IgD-negative memory B cell (primary cell): ENCODE measurements around the gene PDE7B. TPM values are rescaled to one million over a fixed set of nuclear protein-coding genes. Genes with fewer than 3 reads are reported as not detected.
A peak's percentile ranks its signal among the peaks of the same experiment; 100 is the strongest.

Source experiments
- H3K27ac Mint-ChIP-seq, 3 donors: one replicate each; pipeline ENCODE4 v1.8.0; 2020 to 2022; ENCODE audit warnings: mild to moderate bottlenecking in 3 of 3, mixed read lengths in 3 of 3, moderate library complexity in 1 of 3
- H3K27me3 Mint-ChIP-seq: one replicate; pipeline ENCODE4 v1.8.0; 2021; ENCODE audit warnings: mixed read lengths
- H3K36me3 Mint-ChIP-seq: one replicate; pipeline ENCODE4 v1.8.0; 2020; ENCODE audit warnings: mild to moderate bottlenecking, mixed read lengths
- H3K4me1 Mint-ChIP-seq, 3 donors: one replicate each; pipeline ENCODE4 v1.8.0; 2020 to 2022; ENCODE audit warnings: mixed read lengths in 3 of 3, mild to moderate bottlenecking in 1 of 3
- H3K4me3 Mint-ChIP-seq, 4 donors: one replicate each; pipeline ENCODE4 v1.8.0; 2020 to 2022; ENCODE audit warnings: mild to moderate bottlenecking in 4 of 4, mixed read lengths in 4 of 4, moderate library complexity in 3 of 4
- H3K9me3 Mint-ChIP-seq, 3 donors: one replicate each; pipeline ENCODE4 v1.8.0; 2020 to 2021; ENCODE audit warnings: mixed read lengths in 3 of 3, mild to moderate bottlenecking in 1 of 3
- polyA plus RNA-seq: library from polyadenylated mRNA; unstranded; fragments of 300-500 nt; fragmentation: Illumina TruSeq; gene quantifications from one replicate; pipeline ENCODE4 v1.2.3, GENCODE V29; 2021

The PDE7B gene
- polyA plus RNA-seq, 1 donor from 2014 or later: 0.49 TPM

DNA sequence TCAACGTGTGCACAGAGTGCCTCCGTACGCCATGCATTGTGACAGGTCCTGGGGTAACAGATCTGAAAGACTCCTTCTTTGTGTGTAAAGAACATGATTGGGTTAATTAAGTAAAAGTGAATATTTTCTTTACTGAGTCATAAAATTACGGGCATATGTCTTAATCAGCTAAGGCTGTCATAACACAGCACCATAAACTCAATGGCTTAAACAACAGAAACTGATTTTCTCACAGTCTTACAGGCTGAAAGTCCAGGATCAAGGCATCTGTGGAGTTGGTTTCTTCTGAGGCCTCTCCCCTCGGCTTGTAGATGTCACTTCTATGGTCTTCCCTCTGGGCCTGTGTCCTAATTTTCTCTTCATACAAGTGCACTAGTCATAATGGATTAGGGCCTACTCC, 221.7 kb downstream of the PDE7B start:
- H3K36me3 Mint-ChIP-seq: peaks cover 2% of the 10 kb centered on the region
- H3K27me3 Mint-ChIP-seq: peaks cover 3% of the 10 kb centered on the region
- H3K4me3 Mint-ChIP-seq: no peak overlapping the region
- H3K27ac Mint-ChIP-seq: no peak overlapping the region
- H3K4me1 Mint-ChIP-seq: no peaks in the 10 kb centered on the region
- peaks cover 0 to 5% (median 0%) of the 10 kb centered on the region in 3 donors for H3K9me3 Mint-ChIP-seq

DNA sequence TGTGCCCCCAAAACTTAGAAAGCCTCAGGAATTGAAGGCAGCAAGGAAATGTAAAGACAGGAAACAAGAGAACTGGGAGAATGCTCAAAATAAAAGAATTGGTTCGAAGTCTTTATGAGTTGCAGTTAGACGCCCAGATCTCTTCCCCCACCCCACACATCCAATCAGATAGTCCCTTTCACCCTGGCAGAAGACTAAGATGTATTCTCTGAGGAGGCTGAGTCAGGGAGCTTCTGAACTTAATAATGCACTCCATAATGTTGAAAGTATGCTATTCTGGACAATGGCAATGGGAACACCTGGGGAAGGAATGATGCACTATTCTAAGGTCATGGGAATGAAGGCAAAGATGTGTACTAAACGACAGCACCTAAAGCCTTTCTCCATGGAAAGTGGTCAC, 225.0 kb downstream of the PDE7B start:
- H3K4me1 Mint-ChIP-seq: no peaks in the 10 kb centered on the region
- peaks cover 2% of the 10 kb centered on the region for H3K36me3 Mint-ChIP-seq
- peaks cover 1% of the 10 kb centered on the region for H3K27me3 Mint-ChIP-seq
- no peak overlapping the region for H3K27ac Mint-ChIP-seq
- H3K9me3 Mint-ChIP-seq: peaks cover 0 to 5% (median 0%) of the 10 kb centered on the region in 3 donors
- no peak overlapping the region for H3K4me3 Mint-ChIP-seq

DNA sequence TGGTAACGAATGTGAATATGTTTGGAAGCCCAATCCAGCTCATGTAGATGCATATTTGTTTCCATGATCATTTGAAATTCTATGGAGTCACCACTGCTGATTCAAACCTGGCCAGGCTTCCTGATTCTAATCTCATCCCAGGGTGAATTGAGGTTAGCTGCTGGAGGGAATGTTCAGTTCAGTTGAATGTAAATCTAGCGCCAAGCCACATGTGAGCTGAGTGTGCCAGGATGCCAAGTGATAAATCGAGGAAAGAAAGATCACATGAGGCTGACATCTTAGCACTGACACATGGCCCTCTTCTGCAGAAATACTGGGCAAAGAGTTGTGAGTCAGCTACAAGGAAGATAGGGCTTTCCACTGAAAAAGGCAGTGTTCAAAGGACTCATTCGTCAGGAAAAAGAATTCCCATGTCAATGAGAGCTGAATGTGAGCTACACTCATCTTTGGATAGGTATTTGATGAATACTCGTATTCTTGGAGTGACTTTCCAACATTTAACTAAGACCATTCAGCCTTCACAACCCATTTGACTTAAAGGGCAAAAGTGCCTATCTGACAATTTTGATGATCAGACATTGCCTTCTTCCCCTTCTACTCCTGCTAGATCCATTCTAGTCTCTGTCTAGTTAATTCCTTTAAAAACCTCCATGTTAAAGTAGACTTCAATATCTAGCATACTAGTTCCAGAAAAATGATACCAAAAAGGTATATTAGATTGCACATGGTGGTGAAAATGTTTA, 226.5 kb downstream of the PDE7B start:
- peaks cover 2% of the 10 kb centered on the region for H3K36me3 Mint-ChIP-seq
- no peak overlapping the region for H3K27ac Mint-ChIP-seq

DNA sequence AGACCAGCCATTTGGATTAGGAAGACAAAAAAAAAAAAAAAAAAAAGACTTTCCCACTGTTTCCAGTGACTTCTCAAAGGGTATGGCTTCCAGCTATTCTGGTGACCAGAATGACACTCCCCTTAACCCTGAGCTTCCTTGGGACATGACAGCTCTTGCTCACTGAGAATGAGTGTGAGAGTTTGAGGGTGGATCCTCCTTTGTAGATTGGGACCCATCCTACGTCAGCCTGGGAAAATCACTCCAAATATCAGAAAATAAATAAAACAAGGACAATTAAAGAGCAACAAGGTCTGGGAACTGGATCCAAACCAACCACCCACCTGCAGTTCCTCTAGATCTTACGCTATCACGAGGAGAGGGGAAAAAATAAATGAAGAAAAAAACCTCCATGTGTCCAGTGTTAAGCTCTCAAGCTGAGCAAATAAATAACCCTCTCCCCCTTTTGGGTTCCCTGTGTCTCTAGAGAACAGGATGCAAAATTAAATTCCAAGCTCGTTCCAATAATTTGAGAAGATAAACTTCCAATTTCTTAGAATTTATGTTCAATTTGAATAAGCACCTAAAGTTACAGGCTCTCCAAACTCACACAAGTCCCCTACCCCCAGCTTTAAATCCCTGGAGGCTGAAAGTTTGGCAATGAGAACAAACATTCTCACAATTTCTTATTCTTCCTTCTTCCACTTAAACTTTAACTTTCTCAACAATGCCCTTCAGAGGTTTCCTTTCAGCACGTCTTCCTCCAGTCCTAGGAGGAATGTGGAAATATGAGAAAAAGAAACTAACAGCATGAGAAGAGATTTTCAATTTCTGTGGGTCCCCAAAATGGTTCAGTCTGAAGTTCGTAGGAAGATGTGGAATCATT, 228.4 kb downstream of the PDE7B start:
- Mint-ChIP-seq H3K4me1 (no peaks in the 10 kb centered on the region), H3K36me3 (peaks cover 2% of the 10 kb centered on the region), H3K4me3 (no peak overlapping the region), H3K27me3 (peaks cover 1% of the 10 kb centered on the region), H3K27ac (no peak overlapping the region), H3K9me3 (no peaks in the 10 kb centered on the region)

More for the DNA sequence above, 226.5 kb downstream of the PDE7B start:
- peaks cover 0 to 5% (median 0%) of the 10 kb centered on the region in 3 donors for H3K9me3 Mint-ChIP-seq
- H3K4me1 Mint-ChIP-seq: no peaks in the 10 kb centered on the region
- no peak overlapping the region for H3K4me3 Mint-ChIP-seq
- peaks cover 1% of the 10 kb centered on the region for H3K27me3 Mint-ChIP-seq

DNA sequence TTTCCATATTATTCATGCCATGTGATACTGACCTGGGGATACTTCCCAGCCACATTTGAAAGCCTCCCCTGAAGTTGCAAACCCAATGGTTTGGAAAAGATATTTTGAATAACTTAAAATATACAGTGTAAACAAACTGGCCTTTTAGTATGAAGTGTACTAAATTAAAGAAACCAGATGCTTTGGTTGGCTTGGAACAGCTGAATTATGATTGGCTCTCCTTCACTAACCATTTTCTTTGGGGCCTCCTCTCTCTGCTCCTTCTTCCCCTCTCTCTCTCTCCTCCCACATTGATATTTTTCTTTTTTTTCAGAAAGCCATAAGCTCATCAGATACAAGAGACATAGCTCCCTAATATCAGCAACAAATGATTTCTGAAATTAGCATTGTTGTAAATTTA, 232.0 kb downstream of the PDE7B start:
- Mint-ChIP-seq H3K27ac (no peak overlapping the region), H3K4me1 (no peaks in the 10 kb centered on the region), H3K4me3 (no peak overlapping the region), H3K9me3 (no peaks in the 10 kb centered on the region), H3K36me3 (no peaks in the 10 kb centered on the region), H3K27me3 (no peaks in the 10 kb centered on the region)

DNA sequence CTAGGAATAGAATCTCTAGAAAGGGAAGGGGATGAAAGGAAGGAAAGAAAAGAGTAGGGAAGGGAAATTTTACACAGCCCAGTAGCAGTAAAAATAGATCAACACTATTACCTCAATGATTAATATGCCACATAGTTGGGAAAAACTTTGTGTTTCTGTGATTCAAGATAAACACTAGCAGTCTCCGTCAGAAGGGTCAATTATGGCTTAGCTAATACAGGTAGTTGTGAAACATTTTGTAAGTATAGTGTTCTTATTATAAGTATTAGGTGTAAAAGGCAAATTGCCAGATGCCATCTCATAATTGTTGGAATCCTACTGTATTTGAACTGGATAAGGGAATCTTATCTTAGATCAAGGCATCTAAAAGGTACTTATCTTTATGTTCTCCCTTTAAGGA, 232.9 kb downstream of the PDE7B start:
- Mint-ChIP-seq H3K4me3 (no peak overlapping the region), H3K9me3 (no peaks in the 10 kb centered on the region), H3K4me1 (no peaks in the 10 kb centered on the region), H3K27ac (no peak overlapping the region), H3K27me3 (no peaks in the 10 kb centered on the region), H3K36me3 (no peaks in the 10 kb centered on the region)

DNA sequence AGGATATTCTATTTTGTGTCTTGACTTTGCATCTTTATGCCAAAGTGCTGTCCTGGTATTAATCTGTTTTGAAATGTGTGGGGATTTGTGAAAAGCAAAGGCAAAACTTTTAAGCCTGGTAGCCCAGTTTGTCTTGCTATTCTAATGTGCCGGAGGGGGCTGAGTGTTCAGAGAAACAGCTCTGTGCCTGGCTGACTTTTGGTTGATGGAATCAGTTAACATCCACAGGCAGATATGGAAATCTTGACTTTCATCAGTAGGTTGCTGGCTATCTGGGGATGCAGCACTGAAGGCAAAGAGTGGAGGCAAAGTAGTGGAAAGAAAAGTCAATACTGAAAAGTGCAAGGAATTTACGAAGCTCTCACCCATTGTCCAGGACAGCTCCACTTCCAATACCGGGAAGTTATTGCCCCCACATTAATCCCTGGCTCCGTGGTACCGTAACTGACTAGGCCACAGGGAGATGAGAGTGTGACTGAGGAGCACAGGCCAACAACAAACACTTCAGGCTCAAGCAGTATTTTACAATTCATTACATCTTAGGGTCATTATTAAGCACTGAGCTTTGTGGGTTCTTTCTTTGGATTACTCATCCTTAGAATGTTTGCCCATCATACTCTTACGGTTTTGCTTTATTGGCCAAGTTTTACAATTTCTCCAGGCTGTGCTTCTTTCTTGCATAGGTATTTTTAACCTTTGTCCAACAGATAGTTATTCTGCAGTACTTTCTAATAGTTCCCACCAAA, 234.0 kb downstream of the PDE7B start:
- H3K36me3 Mint-ChIP-seq: no peaks in the 10 kb centered on the region
- no peak overlapping the region for H3K27ac Mint-ChIP-seq
- H3K4me1 Mint-ChIP-seq: no peaks in the 10 kb centered on the region
- no peaks in the 10 kb centered on the region for H3K9me3 Mint-ChIP-seq
- no peaks in the 10 kb centered on the region for H3K27me3 Mint-ChIP-seq
- H3K4me3 Mint-ChIP-seq: no peak overlapping the region

- Mint-ChIP-seq H3K4me1 (no peaks in the 10 kb centered on the region), H3K9me3 (no peaks in the 10 kb centered on the region), H3K27ac (no peak overlapping the region), H3K27me3 (no peaks in the 10 kb centered on the region), H3K4me3 (no peak overlapping the region), H3K36me3 (no peaks in the 10 kb centered on the region)
These were observed 235.2 kb downstream of the PDE7B start for GRCh38 chr6:136086686-136087085.

DNA sequence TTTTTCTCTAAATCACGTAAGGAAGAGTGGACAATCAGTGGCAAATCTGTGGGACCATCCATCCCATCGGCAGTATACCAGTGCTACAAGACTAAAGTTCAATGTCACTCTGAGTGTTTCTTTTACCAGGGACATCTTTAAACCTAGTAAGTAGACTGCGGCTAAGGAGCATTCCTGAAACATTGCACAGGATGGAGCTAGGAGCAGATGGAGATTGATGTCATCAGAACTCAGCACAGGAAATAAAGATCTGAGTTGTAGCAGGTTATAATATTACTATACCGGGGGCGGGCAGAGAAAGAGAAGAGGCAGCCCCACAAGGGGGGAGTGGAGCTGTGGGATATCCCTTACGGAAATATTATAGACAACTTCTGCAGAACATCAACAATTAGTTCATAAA, 236.5 kb downstream of the PDE7B start:
- Mint-ChIP-seq H3K4me1 (no peaks in the 10 kb centered on the region), H3K36me3 (no peaks in the 10 kb centered on the region), H3K27me3 (no peaks in the 10 kb centered on the region), H3K27ac (peak overlapping the region in 1 of 3 donors; percentile 17), H3K9me3 (no peaks in the 10 kb centered on the region), H3K4me3 (no peak overlapping the region)

DNA sequence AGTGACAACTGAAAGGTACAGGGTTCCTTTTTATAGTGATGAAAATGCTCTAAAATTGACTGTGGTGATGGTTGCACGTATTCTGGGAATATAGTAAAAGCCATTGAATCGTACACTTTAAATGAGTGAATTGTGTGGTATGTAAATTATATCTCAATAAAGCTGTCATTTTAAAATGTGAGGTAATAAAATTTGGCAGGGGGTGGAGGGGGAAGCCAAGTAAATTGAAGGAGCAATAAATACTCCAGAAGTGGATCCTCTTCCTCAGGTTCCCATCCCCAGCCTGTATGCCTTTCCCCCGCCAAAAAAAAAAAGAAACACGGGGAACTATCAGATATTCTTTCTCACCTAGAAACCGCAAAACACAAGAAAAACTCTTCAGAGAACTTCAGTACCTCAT, 237.2 kb downstream of the PDE7B start:
- H3K4me3 Mint-ChIP-seq: no peak overlapping the region
- H3K36me3 Mint-ChIP-seq: no peaks in the 10 kb centered on the region
- H3K27me3 Mint-ChIP-seq: no peaks in the 10 kb centered on the region
- no peaks in the 10 kb centered on the region for H3K4me1 Mint-ChIP-seq
- peaks cover 0 to 4% (median 3%) of the 10 kb centered on the region in 3 donors for H3K9me3 Mint-ChIP-seq
- no peak overlapping the region for H3K27ac Mint-ChIP-seq

DNA sequence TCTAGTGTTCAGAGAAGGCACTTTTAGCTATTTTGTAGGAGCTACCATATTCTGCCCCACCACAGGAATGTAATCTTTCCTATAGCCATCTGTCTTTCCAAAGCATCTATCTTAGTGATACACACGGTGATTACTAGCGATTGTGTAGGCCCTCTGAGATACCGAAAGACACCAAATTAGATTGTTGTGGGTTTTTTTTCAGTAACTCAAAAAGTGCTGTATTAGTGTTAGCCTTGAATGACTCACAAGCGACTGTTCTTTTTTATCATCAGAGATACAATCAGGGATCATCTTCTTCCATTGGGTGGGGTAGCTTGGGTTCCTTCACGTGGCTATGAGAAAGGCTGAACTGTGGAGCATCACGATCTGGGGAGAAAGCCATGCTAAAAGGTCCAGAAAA, 238.4 kb downstream of the PDE7B start:
- Mint-ChIP-seq H3K27ac (no peak overlapping the region), H3K4me3 (no peak overlapping the region), H3K9me3 (peaks cover 0 to 13% (median 3%) of the 10 kb centered on the region in 3 donors), H3K36me3 (no peaks in the 10 kb centered on the region), H3K27me3 (no peaks in the 10 kb centered on the region), H3K4me1 (no peaks in the 10 kb centered on the region)

- H3K4me1 Mint-ChIP-seq: no peaks in the 10 kb centered on the region
- peaks cover 0 to 13% (median 3%) of the 10 kb centered on the region in 3 donors for H3K9me3 Mint-ChIP-seq
- no peak overlapping the region for H3K27ac Mint-ChIP-seq
- H3K4me3 Mint-ChIP-seq: no peak overlapping the region
- no peaks in the 10 kb centered on the region for H3K27me3 Mint-ChIP-seq
- no peaks in the 10 kb centered on the region for H3K36me3 Mint-ChIP-seq
These were observed 239.4 kb downstream of the PDE7B start for GRCh38 chr6:136090929-136091328.

DNA sequence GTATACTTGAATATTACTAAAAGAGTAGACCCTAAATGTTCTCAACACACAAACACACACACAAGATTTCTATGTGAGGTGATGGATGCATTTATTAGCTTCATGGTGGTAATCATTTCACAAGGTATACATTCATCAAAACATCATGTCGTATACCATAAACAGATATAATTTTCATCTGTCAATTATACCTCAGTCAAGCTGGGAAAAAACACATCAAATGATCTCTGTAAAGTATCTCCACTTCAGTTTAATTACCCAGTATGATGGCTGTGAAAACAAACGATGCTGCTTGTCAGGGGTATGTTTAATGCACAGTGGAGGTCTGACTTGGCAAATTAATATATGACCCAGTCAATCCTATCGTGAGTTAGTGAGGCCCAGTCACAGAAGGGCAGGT, 241.4 kb downstream of the PDE7B start:
- Mint-ChIP-seq H3K27me3 (no peaks in the 10 kb centered on the region), H3K9me3 (peaks cover 0 to 13% (median 3%) of the 10 kb centered on the region in 3 donors), H3K27ac (no peak overlapping the region), H3K4me1 (no peaks in the 10 kb centered on the region), H3K36me3 (peaks cover 4% of the 10 kb centered on the region), H3K4me3 (no peak overlapping the region)

GRCh38 chr6:136093835-136094234, 242.3 kb downstream of the PDE7B start:
- Mint-ChIP-seq H3K36me3 (peaks cover 5% of the 10 kb centered on the region), H3K9me3 (peaks cover 0 to 13% (median 3%) of the 10 kb centered on the region in 3 donors), H3K27ac (no peak overlapping the region), H3K4me3 (no peak overlapping the region), H3K27me3 (no peaks in the 10 kb centered on the region), H3K4me1 (no peaks in the 10 kb centered on the region)

DNA sequence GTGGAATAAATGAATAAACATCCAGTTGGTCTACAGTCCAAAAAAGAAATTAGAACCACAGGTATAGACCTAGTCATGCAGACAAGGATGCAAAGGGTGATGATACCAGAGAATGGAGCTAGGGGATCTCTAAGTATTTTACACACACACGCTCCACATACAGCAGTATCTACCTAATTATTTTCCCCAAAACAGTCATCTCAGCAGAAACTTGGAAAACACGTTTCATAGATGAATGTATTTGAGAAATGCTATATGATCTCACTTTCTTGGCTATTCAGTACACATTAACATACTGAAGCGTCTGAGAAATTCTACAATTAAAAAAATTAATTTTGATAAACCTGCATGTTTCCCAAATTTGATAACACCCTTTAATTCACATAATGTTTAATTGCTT, 243.3 kb downstream of the PDE7B start:
- H3K9me3 Mint-ChIP-seq: peaks cover 0 to 13% (median 3%) of the 10 kb centered on the region in 3 donors
- peaks cover 5% of the 10 kb centered on the region for H3K36me3 Mint-ChIP-seq
- H3K4me3 Mint-ChIP-seq: no peak overlapping the region
- no peaks in the 10 kb centered on the region for H3K27me3 Mint-ChIP-seq
- H3K27ac Mint-ChIP-seq: no peak overlapping the region
- no peaks in the 10 kb centered on the region for H3K4me1 Mint-ChIP-seq
